Liver (tissue), 3 donors: ENCODE data around the gene E2F8.

Experiments
- ATF3 ChIP-seq: IDR thresholded peaks from 2 replicates; pipeline ENCODE4 v1.6.1; 2016; ENCODE audit warnings: antibody characterized with exemption
- CTCF ChIP-seq: fragments of 150-350 bp; IDR thresholded peaks from 2 replicates; pipeline ENCODE4 v1.5.1; 2017; ENCODE audit warnings: improper control_type of control experiment, low read depth, low read length; ENCODE audit not compliant: missing input control
- EGR1 ChIP-seq, 2 donors: IDR thresholded peaks; 2 replicates each; pipeline ENCODE4 v1.6.1; 2016 to 2018; ENCODE audit warnings: antibody characterized with exemption in 2 of 2, low read depth in 2 of 2
- FOXA1 ChIP-seq: IDR thresholded peaks from 2 replicates; pipeline ENCODE4 v1.6.1; 2016; ENCODE audit warnings: antibody characterized with exemption
- GABPA ChIP-seq, 2 donors: IDR thresholded peaks in 1 of 2; conservative IDR thresholded peaks in 1 of 2; 2 replicates each; pipeline ENCODE4 v1.6.1; 2016; ENCODE audit warnings: antibody characterized with exemption in 2 of 2, mild to moderate bottlenecking in 1 of 2, moderate library complexity in 1 of 2
- HNF4G ChIP-seq: IDR thresholded peaks from 2 replicates; pipeline ENCODE4 v1.6.1; 2016; ENCODE audit warnings: antibody characterized with exemption
- JUND ChIP-seq, 2 donors: IDR thresholded peaks; 2 replicates each; pipeline ENCODE4 v1.6.1; 2016; ENCODE audit warnings: antibody characterized with exemption in 2 of 2
- MAX ChIP-seq: IDR thresholded peaks from 2 replicates; pipeline ENCODE4 v1.6.1; 2016; ENCODE audit warnings: antibody characterized with exemption
- RAD21 ChIP-seq, 2 donors: IDR thresholded peaks; 2 replicates each; pipeline ENCODE4 v1.6.1; 2016; ENCODE audit warnings: antibody characterized with exemption in 2 of 2, mild to moderate bottlenecking in 2 of 2
- SP1 ChIP-seq: IDR thresholded peaks from 2 replicates; pipeline ENCODE4 v1.6.1; 2018; ENCODE audit warnings: antibody characterized with exemption, mild to moderate bottlenecking
- TAF1 ChIP-seq: conservative IDR thresholded peaks from 2 replicates; pipeline ENCODE4 v1.6.1; 2016; ENCODE audit warnings: antibody characterized with exemption, mild to moderate bottlenecking
- ZBTB33 ChIP-seq: IDR thresholded peaks from 2 replicates; pipeline ENCODE4 v1.6.1; 2016; ENCODE audit warnings: antibody characterized with exemption
- donor health status: healthy.
- donor health status: healthy.

- TF ChIP-seq EGR1 (IDR thresholded peaks at IDR 0.05; ENCODE audit: low read depth in 2 of 2) (no peak), SP1 (no peak), FOXA1 (no peak), CTCF (no peak), RAD21 (IDR thresholded peaks at IDR 0.05) (no peak), HNF4G (no peak), GABPA (IDR thresholded peaks at IDR 0.05 in 1 of 2, conservative IDR thresholded peaks at IDR 0.05 in 1 of 2) (no peak), MAX (no peak), ATF3 (no peak), JUND (IDR thresholded peaks at IDR 0.05) (no peak), ZBTB33 (no peak), TAF1 (no peak)
Observed at GRCh38 chr11:19237381-19237780, 3.4 kb downstream of the E2F8 start.
